Subcutaneous adipose tissue (tissue), 4 donors: ENCODE data around the gene DEFB123. TPM values are rescaled to one million over a fixed set of nuclear protein-coding genes. Genes with fewer than 3 reads are reported as not detected.

Source experiments
- total RNA-seq, 4 donors: library from RNA; depleted of rRNA; stranded (reverse); fragments of >200 nt; gene quantifications; one replicate each; pipeline ENCODE4 v1.1.0, GENCODE V29; 2016
- TF ChIP-seq, protein P1 (sequence below): fragments of 450-650 bp; IDR thresholded peaks from one replicate; pipeline ENCODE4 v1.5.1; 2016; ENCODE audit warnings: low read depth, mild to moderate bottlenecking, control low read depth, antibody characterized with exemption, moderate library complexity

DEFB123 gene
- total RNA-seq, 4 donors from 2014 or later = not detected

DNA sequence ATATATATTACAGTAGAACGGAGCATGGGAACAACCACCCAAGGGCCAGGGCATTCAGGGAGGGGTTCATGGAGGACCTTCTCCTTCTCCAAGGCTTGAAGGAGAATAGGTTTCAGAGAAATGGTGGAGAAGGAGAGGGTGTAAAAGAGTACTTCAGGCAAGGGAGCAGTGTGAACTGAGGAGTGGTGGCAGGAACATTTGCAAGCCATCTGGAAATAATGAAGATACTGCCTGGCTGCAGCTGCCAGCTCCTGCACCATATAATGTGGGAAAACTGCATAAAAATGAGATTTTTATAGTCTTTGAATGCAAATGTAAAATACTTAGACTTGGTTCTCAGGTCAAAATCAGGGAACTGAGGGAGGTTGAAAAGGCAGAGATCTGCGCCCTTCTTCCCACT, 24.8 kb upstream of the DEFB123 start:
- TF ChIP-seq, protein P1, sequence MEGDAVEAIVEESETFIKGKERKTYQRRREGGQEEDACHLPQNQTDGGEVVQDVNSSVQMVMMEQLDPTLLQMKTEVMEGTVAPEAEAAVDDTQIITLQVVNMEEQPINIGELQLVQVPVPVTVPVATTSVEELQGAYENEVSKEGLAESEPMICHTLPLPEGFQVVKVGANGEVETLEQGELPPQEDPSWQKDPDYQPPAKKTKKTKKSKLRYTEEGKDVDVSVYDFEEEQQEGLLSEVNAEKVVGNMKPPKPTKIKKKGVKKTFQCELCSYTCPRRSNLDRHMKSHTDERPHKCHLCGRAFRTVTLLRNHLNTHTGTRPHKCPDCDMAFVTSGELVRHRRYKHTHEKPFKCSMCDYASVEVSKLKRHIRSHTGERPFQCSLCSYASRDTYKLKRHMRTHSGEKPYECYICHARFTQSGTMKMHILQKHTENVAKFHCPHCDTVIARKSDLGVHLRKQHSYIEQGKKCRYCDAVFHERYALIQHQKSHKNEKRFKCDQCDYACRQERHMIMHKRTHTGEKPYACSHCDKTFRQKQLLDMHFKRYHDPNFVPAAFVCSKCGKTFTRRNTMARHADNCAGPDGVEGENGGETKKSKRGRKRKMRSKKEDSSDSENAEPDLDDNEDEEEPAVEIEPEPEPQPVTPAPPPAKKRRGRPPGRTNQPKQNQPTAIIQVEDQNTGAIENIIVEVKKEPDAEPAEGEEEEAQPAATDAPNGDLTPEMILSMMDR = no peak

DNA sequence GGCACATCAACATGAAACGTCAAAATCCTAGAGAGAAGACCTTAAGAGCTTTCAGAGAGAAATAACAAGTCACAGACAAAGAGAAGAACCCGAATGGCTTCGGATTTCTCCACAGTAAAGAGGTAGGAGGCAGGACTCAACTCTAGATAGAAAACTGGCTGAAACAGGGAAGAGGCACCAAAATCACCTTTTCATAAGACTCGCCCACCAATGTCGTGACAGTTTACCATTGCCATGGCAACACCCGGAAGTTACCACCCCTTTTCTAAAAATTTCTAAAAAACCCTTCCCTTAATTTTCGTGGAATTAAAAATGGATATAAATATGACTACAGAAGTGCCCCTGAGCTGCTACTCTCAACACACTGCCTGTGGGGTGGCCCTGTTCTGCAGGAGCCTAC, 22.1 kb upstream of the DEFB123 start:
- TF ChIP-seq, protein P1 = no peak

DNA sequence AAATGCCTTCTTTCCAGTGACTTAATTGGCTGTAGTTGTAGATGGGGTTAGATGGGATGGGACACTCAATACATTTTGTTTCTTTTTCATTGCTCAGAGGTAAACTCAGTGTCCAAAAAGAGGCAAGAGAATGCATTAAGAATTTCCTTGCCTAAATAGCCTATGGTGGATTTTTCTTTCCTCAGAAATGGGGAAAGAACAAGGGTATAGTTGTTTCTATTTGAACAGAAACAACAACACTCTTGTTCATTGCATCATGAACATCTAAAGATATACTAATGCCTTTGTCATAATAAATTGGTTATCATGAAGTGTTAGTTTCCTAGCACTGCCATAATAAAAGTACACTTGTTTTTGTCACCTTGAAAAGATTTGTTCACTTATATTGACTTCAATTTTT, 14.6 kb upstream of the DEFB123 start:
- TF ChIP-seq, protein P1 = no peak

GRCh38 chr20:31430568-31431115, 9.8 kb upstream of the DEFB123 start:
- TF ChIP-seq, protein P1 = no peak

- TF ChIP-seq, protein P1 = no peak
Measured at GRCh38 chr20:31446084-31446819, 5.8 kb downstream of the DEFB123 start.

DNA sequence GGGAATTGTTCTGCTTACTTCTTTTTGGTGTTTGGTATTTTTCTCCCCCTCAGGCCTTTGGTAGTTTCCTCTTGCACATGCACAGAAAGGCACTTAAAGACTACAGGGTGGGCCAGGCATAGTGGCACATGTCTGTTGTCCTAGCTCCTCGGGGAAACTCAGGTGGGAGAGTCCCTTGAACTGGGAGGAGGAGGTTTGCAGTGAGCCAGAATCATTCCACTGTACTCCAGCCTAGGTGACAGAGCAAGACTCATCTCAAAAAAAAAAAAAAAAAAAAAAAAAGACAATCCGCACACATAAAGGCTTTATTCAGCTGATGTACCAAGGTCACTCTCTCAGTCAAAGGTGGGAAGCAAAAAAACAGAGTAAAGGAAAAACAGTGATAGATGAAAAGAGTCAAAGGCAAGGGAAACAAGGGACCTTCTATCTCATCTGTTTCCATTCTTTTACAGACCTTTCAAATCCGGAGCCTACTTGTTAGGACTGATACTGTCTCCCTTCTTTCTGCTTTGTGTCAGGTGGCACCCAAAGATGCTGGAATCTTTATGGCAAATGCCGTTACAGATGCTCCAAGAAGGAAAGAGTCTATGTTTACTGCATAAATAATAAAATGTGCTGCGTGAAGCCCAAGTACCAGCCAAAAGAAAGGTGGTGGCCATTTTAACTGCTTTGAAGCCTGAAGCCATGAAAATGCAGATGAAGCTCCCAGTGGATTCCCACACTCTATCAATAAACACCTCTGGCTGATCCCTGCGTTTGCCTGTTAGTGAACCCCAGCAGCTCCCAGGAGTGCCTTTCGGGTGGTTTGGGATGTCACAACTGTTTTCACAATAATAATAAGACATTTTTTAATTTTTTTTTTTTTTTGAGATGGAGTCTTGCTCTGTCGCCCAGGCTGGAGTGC, 9.3 kb downstream of the DEFB123 start:
- TF ChIP-seq, protein P1 = no peak

DNA sequence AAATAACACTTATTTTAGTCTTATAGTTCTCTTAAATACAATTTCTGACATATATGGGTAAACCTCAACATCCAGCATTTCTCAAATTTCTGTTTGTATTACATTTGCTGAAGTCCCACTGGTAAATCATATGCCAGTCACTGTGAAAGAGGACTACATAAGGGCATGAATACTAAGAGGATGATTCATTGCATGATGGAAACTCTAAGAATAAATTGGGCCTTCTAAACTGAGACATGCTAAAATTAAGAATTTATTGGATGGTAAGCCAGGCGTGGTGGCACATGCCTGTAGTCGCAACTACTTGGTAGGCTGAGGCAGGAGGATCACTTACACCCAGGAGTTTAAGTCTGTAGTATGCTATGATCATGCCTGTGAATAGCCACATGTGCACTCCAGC, 12.1 kb downstream of the DEFB123 start:
- TF ChIP-seq, protein P1 = no peak
